GM18858 (cell line): Measurements from ENCODE around the gene FNIP2.
"Not testable (repeated sequence)": the region's sequence is repeated elsewhere in the genome, so short reads cannot be mapped to it uniquely, and the experiment has no call there.

Experiments used
- ATAC-seq: cut with Tn5 transposase; IDR thresholded peaks from one replicate; pipeline ENCODE4 v1.9.1; 2021; ENCODE audit not compliant: unreplicated experiment

The FNIP2 gene

GRCh38 chr4:158946825-158947224 lies 178.0 kb downstream of the FNIP2 start:
- ATAC-seq, result no peak

- no peak for ATAC-seq
Measured at GRCh38 chr4:158948071-158948470, 179.2 kb downstream of the FNIP2 start.

GRCh38 chr4:158949099-158949498 lies 180.3 kb downstream of the FNIP2 start:
- ATAC-seq, result peak; percentile 74

- not testable (repeated sequence) for ATAC-seq
Measured at GRCh38 chr4:158952221-158952774, 183.5 kb downstream of the FNIP2 start.

- ATAC-seq, result not testable (repeated sequence)
Measured at GRCh38 chr4:158956345-158956744, 187.5 kb downstream of the FNIP2 start.

- ATAC-seq, result not testable (repeated sequence)
Measured at GRCh38 chr4:158956918-158957317, 188.1 kb downstream of the FNIP2 start.
